Measurements from ENCODE around the gene CNIH3.
"Not testable (repeated sequence)": the region's sequence is repeated elsewhere in the genome, so short reads cannot be mapped to it uniquely, and the experiment has no call there.

Gene CNIH3

GRCh38 chr1:224615861-224616755 lies at the start of gene CNIH3:
TSS of gene CNIH3 (plus strand) at chr1:224616317. CDS start at chr1:224617175, 858 bp downstream.
- peak; percentile 16 for DNase-seq

GRCh38 chr1:224566492-224566891 lies 49.6 kb upstream of the CNIH3 start:
- not testable (repeated sequence) for DNase-seq

GRCh38 chr1:224569276-224569675 lies 46.8 kb upstream of the CNIH3 start:
- DNase-seq: no peak

- DNase-seq: not testable (repeated sequence)
Observed at GRCh38 chr1:224571975-224572374, 44.1 kb upstream of the CNIH3 start.

- no peak for DNase-seq
Observed at GRCh38 chr1:224579526-224579925, 36.6 kb upstream of the CNIH3 start.

- no peak for DNase-seq
Observed at GRCh38 chr1:224580006-224580405, 36.1 kb upstream of the CNIH3 start.

- DNase-seq: no peak
Observed at GRCh38 chr1:224582041-224582440, 34.1 kb upstream of the CNIH3 start.

- DNase-seq: no peak
Observed at GRCh38 chr1:224583774-224584173, 32.3 kb upstream of the CNIH3 start.

GRCh38 chr1:224585051-224585450 lies 31.1 kb upstream of the CNIH3 start:
- DNase-seq: no peak

GRCh38 chr1:224587051-224587450 lies 29.1 kb upstream of the CNIH3 start:
- no peak for DNase-seq

- no peak for DNase-seq
Observed at GRCh38 chr1:224588515-224588914, 27.6 kb upstream of the CNIH3 start.

GRCh38 chr1:224589006-224589405 lies 27.1 kb upstream of the CNIH3 start:
- DNase-seq: no peak

- DNase-seq: no peak
Observed at GRCh38 chr1:224591326-224591725, 24.8 kb upstream of the CNIH3 start.

GRCh38 chr1:224592636-224593582 lies 23.2 kb upstream of the CNIH3 start:
- no peak for DNase-seq

GRCh38 chr1:224594360-224594759 lies 21.8 kb upstream of the CNIH3 start:
- DNase-seq: no peak

GRCh38 chr1:224594851-224595250 lies 21.3 kb upstream of the CNIH3 start:
- DNase-seq: no peak

GRCh38 chr1:224605482-224606181 lies 10.5 kb upstream of the CNIH3 start:
- no peak for DNase-seq

- DNase-seq: no peak
Observed at GRCh38 chr1:224607188-224608148, 8.6 kb upstream of the CNIH3 start.

GRCh38 chr1:224609333-224609732 lies 6.8 kb upstream of the CNIH3 start:
- no peak for DNase-seq

- no peak for DNase-seq
Observed at GRCh38 chr1:224612246-224612645, 3.9 kb upstream of the CNIH3 start.

GRCh38 chr1:224613486-224613885 lies 2.6 kb upstream of the CNIH3 start:
- DNase-seq: no peak

All from stimulated activated CD4-positive, alpha-beta T cell treated with anti-CD3 and anti-CD28 coated beads, Interleukin-4, amount 100 ng/mL, for 1 hour (primary cell).